Measurements from ENCODE around the gene TSPAN9.

Gene TSPAN9

DNA sequence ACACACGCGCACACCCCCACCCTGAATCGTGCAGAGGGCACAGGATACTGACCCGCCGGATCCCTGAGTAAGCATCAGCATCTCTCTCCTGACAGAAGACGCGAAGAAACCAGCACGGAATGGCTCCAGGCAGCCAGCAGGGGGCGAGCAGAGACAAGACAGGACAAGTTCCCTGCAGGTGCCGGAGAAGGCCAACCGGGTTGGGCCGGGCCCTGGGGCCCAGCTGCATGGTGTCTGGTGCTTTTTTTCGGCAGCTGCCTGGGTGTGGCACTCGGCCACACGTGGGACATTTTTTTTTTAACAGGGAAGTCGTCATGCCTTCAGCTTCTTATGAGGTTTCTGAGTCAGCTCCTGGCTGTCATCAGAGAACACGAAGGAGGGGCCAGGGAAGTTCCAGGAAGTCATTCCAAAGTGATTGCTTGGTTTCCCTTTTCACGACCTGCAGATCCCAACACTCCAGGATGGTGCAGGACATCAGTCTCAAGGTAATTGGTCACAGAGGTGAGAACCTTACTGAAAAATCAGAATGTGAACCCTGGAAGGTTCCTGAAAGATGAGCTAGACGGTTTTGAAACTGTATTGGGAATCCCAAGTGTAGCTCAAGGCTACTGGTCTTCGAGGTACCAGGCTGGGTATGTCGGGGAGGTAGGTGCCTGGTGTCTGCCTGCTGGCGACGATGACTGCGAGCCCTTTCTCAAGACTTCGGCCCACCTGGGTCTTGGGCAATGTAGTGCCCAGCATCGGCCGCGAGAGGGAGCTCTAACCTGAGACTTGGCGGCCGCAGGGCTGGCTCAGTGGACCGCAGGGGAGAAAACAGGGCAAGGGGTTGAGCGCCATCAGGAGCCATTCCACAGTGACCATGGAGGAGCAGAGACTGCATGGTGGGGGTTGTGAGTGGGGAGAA, 223.0 kb downstream of the TSPAN9 start:
- peak; percentile 51 for DNase-seq (ENCODE audit: low read depth)

DNA sequence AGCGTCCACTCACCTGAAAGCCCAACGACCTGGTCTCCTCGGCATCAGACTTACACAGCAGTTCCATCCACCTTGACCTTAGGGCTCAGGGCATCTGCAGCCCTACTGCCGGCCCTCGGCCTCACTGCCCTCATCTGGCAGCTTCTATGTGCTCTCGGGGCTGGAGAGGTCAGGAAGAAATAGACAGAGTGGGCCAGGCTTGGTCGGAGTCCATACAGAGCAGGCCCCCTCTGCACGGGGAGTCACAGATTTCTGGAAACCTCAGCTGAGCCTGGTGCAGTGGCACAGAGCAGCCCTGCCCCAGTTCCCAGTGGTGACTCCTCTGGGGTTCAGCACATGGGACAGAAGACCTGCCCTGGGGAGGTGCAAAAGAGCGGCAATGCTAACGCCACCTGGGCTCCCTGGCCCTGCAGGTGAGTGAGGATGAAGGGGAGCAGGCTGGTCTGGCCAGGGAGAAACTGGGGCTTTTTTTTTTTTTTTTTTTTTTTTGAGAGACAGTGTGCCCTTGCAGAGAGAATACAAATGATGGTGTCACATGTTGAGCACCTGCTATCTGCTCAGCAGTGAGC, 223.7 kb downstream of the TSPAN9 start:
- DNase-seq (ENCODE audit: low read depth), result no peak

DNA sequence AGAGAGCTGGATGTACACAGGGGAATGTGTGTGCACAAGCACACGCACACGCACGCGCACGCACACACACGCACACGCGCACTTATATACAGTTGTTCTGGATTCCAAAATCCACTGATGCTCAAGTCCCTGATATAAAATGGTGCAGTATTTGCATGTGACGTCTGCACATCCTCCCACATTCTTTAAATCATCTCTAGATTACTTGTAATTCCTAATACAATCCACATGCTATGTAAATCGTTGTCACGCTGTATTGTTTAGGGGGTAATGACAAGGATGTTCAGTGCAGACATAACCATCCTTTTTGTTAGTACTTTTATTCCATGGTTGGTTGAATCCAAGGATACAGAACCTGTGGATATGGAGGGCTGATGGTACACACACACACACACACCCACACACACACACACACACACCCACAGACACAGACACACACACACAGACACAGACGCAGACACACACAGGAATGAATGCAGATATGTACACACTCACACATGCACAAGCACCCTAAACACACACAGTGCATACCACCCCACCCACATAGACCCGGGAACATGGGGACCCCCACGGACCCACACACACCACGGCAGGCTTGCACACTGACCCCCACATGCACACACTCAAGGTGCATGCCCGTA, 225.3 kb downstream of the TSPAN9 start:
- no peak for DNase-seq (ENCODE audit: low read depth)

GRCh38 chr12:3303410-3304136, 226.4 kb downstream of the TSPAN9 start:
- no peak for DNase-seq (ENCODE audit: low read depth)

DNA sequence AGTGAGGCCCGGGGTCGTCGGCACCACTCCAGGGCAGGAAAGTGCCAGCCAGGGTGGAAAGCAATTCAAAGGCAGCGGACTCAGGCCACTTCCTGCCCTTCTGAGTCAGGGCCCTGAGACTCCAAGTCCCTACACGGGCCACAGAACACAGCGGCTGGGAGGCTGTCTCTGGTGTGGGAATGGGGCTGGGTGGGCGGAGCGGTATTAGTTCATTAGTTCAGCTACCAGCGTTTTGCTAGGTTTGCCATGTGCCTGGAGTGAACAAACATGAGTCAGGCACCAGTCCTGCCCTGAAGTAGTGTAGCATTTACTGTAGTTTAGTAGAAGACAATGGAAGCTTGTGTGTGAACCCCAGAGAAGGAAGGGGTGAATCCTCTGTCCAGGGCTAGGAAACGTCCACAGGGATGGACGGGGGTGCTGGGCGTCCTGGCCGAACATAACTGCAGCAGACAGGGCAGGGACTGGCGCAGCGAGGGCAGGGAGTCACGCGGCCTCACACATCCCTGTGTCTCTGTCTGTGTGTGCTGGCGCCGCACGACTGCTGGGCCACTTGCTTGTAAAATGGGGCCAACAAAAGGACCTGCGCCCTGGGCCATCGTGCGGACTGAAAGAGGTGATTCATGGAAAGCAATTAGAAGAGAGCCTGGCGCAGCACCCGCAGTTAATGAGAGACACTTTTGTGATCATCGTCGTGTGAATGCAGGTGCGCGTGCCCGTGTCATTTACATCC, 227.4 kb downstream of the TSPAN9 start:
- DNase-seq (ENCODE audit: low read depth), result no peak

DNA sequence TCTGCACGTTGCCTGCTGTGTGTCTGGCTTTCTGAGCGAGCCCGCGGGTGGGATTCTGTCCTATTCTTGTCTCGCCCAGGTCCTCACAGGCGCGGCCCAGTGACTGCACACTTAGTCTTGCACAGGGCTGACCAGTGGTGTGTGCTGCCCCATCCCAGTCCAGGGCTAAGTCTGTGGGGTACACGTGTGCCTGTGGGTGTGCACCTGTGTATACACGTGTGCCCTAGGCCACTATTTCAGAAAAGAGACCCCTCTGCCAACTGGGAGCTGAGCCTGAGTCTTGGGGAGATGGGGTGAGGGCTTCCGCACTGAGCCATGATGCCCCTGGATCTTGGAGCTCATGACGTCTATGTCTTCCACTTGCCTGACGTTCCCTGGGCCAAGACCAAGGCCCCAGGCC, 228.3 kb downstream of the TSPAN9 start:
- DNase-seq (ENCODE audit: low read depth), result no peak

DNA sequence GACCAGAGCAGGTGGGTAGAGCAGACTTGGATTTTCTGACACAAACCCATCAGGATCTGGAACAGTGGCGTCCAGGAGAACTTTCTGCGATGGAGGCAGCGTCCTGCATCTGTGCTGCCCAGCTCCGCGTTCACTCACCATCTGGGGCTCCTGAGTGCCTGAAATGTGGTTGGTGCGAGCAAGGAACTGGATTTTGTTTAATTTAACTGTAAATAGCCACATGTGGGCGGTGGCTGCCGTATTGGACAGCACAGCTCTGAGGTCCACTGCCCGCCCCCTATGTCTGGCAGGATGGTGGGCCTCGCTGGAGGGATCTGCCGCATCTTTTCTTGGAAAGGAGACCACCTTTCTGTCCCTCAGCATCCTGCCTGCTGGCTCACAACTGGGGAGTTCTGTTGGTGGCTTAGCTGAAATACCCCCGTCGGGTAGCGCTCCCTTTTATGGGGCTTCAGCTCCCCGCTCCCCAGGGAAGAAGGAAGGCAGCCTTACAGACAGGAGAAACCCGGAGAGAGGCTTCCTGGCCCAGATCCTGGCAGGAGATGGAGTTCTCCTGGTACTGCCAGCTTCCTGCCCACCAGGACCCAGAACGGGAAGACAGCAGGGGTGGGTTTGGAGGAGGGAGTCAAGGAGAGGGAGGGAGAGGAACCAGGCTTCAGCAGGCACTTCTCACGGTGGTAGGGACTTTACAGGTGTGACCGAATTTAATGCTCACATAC, 228.9 kb downstream of the TSPAN9 start:
- DNase-seq (ENCODE audit: low read depth), result no peak

- no peak for DNase-seq (ENCODE audit: low read depth)
Observed at GRCh38 chr12:3307389-3307788, 230.2 kb downstream of the TSPAN9 start.

DNA sequence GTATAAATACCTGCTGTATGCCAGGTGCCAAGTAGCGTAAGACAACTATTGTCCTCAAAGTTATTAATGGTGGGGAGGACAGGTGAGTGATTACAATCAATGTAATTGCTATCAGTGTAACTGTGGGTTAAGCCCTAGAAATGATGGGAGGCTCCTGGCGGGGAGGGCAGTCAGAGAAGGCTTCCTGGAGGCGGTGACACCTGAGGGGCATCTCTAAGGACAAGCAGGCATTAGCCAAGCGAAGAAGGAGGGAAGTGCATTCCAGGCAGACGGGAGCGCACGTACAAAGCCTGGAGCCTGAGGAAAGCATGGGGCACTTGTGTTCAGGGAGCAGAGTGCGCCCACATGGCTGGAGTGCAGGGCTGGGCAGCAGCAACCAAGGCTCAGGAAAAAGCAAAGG, 230.9 kb downstream of the TSPAN9 start:
- no peak for DNase-seq (ENCODE audit: low read depth)

DNA sequence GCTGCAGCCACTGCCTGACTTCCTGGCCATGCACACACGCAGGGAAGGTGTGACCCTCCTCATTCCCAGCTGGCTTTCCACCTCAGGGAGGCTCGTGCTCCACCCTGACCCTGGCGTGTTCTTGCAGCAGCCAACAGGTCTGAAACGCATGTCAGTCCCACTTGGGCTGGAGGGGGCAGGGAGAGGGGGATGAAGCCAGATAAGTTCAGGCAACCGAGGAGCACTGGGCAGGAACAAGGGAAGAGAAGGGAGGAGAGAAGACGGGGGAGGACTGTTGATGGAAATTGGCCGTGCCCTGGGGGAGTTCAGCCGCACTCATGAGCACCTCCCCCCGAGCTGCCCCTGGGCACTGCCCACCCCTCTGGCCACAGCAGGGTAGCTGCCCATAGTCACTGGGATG, 231.4 kb downstream of the TSPAN9 start:
- no peak for DNase-seq (ENCODE audit: low read depth)

DNA sequence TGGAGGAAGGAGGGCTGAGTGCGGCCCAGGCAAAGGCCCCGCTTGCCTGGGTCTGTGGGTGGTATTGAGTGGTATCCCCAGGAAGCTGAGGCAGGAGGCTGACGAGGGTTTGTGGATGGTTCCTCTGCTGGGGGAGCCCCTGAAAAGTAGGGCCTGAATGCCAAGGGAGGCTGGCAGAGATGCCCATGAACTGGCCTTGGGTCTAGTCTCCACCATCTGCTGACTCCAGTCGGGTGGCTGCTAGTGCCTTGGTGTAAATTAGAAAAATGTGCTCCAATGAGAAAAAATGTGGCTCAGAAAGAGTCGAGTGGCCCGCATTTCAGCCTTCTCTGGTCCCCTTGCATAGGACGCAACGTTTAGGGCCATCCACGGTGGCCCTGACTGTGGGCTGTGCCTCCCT, 232.6 kb downstream of the TSPAN9 start:
- no peak for DNase-seq (ENCODE audit: low read depth)

- DNase-seq (ENCODE audit: low read depth), result no peak
Observed at GRCh38 chr12:3310271-3311026, 233.3 kb downstream of the TSPAN9 start.

DNA sequence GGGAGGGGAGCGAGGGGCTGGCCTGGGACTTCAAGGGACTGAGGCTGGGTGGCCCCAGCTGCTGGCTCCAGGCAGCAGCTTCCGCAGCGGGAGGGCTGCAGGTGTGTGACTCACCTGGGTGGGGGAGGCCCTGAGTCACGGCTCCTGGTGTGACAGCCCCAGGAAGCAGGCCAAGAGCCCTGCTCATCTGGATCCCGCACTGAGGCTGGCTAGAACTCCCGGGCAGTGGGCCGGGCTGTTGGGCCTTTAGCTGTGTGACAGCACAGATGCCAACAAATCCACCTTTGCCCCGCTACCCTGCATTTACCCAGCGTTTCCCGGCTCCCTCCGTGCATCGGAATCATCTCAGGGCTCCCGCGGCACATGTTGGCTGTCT, 233.8 kb downstream of the TSPAN9 start:
- DNase-seq (ENCODE audit: low read depth), result no peak

- DNase-seq (ENCODE audit: low read depth), result no peak
Observed at GRCh38 chr12:3311491-3312103, 234.4 kb downstream of the TSPAN9 start.

DNA sequence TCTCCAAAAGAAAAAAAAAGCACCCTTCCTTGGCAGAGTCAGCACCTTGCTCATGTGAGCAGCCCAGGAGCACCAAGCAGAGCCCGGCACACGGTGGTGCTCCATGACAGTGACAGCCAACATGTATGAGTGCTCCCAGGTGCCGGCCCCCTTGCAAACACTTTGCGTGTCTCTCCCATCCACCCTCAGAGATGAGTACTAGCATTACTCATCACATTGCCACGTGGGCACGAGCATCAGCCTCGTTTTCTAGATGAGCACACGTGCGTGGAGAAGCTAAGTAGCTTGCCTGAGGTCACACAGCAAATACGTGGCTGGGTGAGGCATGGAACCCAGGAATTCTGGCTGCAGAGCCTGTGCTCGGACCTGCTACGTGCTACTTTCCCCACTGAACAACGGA, 235.9 kb downstream of the TSPAN9 start:
- no peak for DNase-seq (ENCODE audit: low read depth)

DNA sequence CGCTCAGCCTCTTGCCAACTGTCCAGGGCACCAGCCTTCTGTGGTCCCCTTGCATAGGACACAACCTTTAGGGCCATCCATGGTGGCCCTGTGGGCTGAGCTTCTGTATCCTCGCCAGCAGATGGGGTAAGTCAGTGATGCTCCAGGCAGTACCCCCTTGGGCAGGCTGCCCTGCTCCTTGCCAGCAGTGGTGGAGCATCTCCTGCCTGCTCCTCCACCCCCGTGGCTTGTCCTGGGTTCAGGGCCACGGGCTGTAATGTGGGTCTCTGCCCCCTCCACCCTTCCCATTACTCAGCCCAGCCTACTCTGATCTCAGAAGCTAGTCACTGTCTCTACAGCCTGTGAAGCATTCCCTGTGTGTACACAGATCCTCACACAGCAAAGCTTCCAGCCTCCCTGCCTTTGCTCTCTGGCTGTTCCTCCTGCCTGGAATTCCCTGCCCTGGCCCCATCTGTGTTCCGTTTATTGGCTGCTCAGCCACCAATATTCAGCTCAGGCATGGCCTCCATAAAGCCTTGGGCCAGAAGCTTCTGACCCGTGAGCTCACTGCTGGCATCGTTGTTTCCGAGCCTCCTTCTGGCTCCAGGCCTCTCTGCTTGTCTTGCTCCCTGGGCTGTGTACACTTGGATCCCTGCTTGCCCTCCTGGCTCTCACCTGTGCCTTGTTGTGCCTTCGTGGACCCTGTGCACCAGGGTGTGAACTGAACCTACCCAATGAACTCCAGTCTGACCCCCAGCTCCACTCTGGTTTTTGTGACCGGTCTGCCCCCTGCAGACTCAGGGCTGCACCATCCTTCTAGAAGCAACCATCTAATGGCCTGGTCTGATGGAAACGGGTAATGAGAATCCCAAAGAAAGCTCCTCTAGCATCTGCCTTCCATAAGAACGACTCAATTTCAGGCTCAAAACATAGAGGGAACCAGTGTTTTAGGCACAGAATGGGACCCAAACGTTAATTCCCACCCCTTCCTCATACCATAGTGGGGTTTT, 236.8 kb downstream of the TSPAN9 start:
- no peak for DNase-seq (ENCODE audit: low read depth)

- no peak for DNase-seq (ENCODE audit: low read depth)
Observed at GRCh38 chr12:3315201-3315661, 238.1 kb downstream of the TSPAN9 start.

GRCh38 chr12:3316776-3317480, 239.7 kb downstream of the TSPAN9 start:
- no peak for DNase-seq (ENCODE audit: low read depth)

All from stimulated activated CD8-positive, alpha-beta memory T cell treated with anti-CD3 and anti-CD28 coated beads, Interleukin-15, amount 100 ng/mL, for 1 hour (primary cell).